ENCODE results near the gene PTPRD. TPM values are rescaled to one million over a fixed set of nuclear protein-coding genes. Genes with fewer than 3 reads are reported as not detected.

PTPRD gene
- total and polyA plus RNA-seq, 2 of the 4 experiments (the other 2 are of a cell fraction), result 0.07 to 0.18 TPM

DNA sequence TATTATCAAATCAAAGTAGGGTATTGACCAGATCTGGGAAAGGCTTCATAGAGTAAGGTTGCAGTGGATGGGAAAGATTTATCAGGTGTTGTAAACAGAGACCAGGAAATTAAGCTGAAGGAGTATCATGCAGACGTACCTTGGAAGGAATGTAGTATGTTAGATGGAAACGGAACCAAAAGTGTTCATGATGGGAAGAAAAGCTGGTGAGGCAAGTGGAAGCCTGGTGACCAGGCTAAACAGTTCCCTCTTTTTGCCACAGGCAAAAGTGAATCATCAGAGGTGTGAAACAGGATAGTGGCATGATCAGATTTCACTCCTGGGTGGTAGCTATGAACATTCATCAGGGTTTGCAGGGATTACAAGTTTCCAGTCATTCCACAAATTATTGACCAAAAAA is 2033.1 kb downstream of the PTPRD start:
- H3K4me2 ChIP-seq (ENCODE audit: low read depth, low read length), result no peak overlapping the region
- H4K5ac ChIP-seq (ENCODE audit: low read depth, low read length), result no peak overlapping the region
- H3K9me1 ChIP-seq (ENCODE audit: insufficient read depth, low read length), result no peaks in the 10 kb centered on the region
- no peak overlapping the region for H2AK5ac ChIP-seq (ENCODE audit: low read depth, low read length)
- intact Hi-C loops (cut with micrococcal nuclease) (no loop called here), dilution Hi-C loops (cut with HindIII; ENCODE audit: low sequenced_read_pairs, unreplicated experiment) (no loop called here), in situ Hi-C loops (cut with MboI; ENCODE audit: low sequenced_read_pairs) (no loop called here)
- no peak overlapping the region for H2BK120ac ChIP-seq (ENCODE audit: low read depth, low read length)
- no peak overlapping the region for H4K91ac ChIP-seq (ENCODE audit: insufficient read depth, low read depth, low read length)
- ChIA-PET CTCF (no interaction called here), POLR2A (ENCODE audit: unreplicated experiment) (no interaction called here)
- no peaks in the 10 kb centered on the region for H4K20me1 ChIP-seq (ENCODE audit: insufficient read depth, low read length)
- H3K27ac ChIP-seq (ENCODE audit: insufficient read depth, low read length), result no peak overlapping the region
- H3K36me3 ChIP-seq (ENCODE audit: control insufficient read depth, insufficient read depth, low read length), result no peaks in the 10 kb centered on the region
- no peak for TF ChIP-seq ELK1 (IDR thresholded peaks at IDR 0.05; ENCODE audit: borderline replicate concordance, low read depth, low read length)
- no peak for TF ChIP-seq CTCF (conservative IDR thresholded peaks at IDR 0.05; ENCODE audit: low read depth, low read length)
- no peak for TF ChIP-seq MAZ (IDR thresholded peaks at IDR 0.05; ENCODE audit: borderline replicate concordance, low read depth, low read length)
- TF ChIP-seq RAD21 (IDR thresholded peaks at IDR 0.05; ENCODE audit: low read length), result no peak
- no peak for TF ChIP-seq MAFK (IDR thresholded peaks at IDR 0.05; ENCODE audit: low read depth, low read length)
- TF ChIP-seq USF2 (IDR thresholded peaks at IDR 0.05; ENCODE audit: low read depth, low read length), result no peak
- TF ChIP-seq CHD1 (IDR thresholded peaks at IDR 0.05; ENCODE audit: low read depth, low read length), result no peak
- no peak for TF ChIP-seq RFX5 (IDR thresholded peaks at IDR 0.05; ENCODE audit: low read depth, low read length)
- no peak for TF ChIP-seq BHLHE40 (IDR thresholded peaks at IDR 0.05; ENCODE audit: low read depth, low read length)
- no peak for TF ChIP-seq FOS (IDR thresholded peaks at IDR 0.05; ENCODE audit: low read depth, low read length)
- TF ChIP-seq MXI1 (IDR thresholded peaks at IDR 0.05; ENCODE audit: borderline replicate concordance, low read depth, low read length), result no peak
- no peaks in the 10 kb centered on the region for H3K27me3 ChIP-seq (ENCODE audit: control insufficient read depth, insufficient read depth, low read length)
- no peak overlapping the region for H3K14ac ChIP-seq (replicated peaks; ENCODE audit: low read depth, low read length)
- no peak overlapping the region for H2AFZ ChIP-seq (replicated peaks; ENCODE audit: low read length, poor library complexity)
- H3K23ac ChIP-seq (ENCODE audit: low read depth, low read length), result no peak overlapping the region
- no peak overlapping the region for H2AK9ac ChIP-seq (replicated peaks; ENCODE audit: low read depth, low read length, poor library complexity)
- no peak overlapping the region for H4K8ac ChIP-seq (ENCODE audit: low read depth in 2 of 2, low read length in 2 of 2)
- DNase-seq (no peak), ATAC-seq (ENCODE audit: low read depth) (no peak)
- BruUV-seq (replicated peaks), result no TSS peak
- 73% methylated on average over 2 of the region's 2 CpGs; no CpG with 5 or more reads in 1 of the 2 experiments for WGBS, 2 experiments (ENCODE audit: extremely low coverage in 2 of 2, insufficient read length in 1 of 2)
- H3K4me1 ChIP-seq (ENCODE audit: control insufficient read depth, insufficient read depth, low read length), result no peaks in the 10 kb centered on the region
- no peak overlapping the region for H2BK20ac ChIP-seq (ENCODE audit: low read depth, low read length)
- H2BK15ac ChIP-seq (ENCODE audit: low read depth, low read length), result no peak overlapping the region
- H3K56ac ChIP-seq (ENCODE audit: extremely low read depth, insufficient read depth, low read length), result no peak overlapping the region
- H3K4ac ChIP-seq (ENCODE audit: low read depth, low read length), result no peak overlapping the region
- H3K18ac ChIP-seq (ENCODE audit: low read depth, low read length), result no peak overlapping the region
- no peaks in the 10 kb centered on the region; the same call in 1 of the 2 replicates for H3K9me3 ChIP-seq (ENCODE audit: control insufficient read depth, insufficient read depth, low read length)
- H3K79me1 ChIP-seq (ENCODE audit: low read depth in 1 of 2, low read length in 2 of 2), result no peaks in the 10 kb centered on the region
- no peak overlapping the region for H3K9ac ChIP-seq (ENCODE audit: low read depth, low read length)
- H3K4me3 ChIP-seq (ENCODE audit: insufficient read depth, low read depth, low read length), result no peak overlapping the region
- H2BK5ac ChIP-seq (ENCODE audit: low read depth, low read length, poor library complexity, severe bottlenecking), result no peak overlapping the region
